NCI-H128 (cell line): ENCODE results near the gene RAI1.

ENCODE experiments used
- DNase-seq: peaks from one replicate; lab custom pipeline; 2025; ENCODE audit not compliant: unreplicated experiment; lab: John Stamatoyannopoulos, UW

RAI1 gene

GRCh38 chr17:17859909-17860765, 178.9 kb downstream of the RAI1 start:
- no peak for DNase-seq

GRCh38 chr17:17860766-17861107, 179.5 kb downstream of the RAI1 start:
- no peak for DNase-seq
